ACC112 (cell line): ENCODE data around the gene GPX4.

Experiments
- H2AFZ ChIP-seq: fragments of 200-600 bp; sonication (generic); one replicate; pipeline ENCODE4 v1.6.0; 2017; ENCODE audit warnings: antibody characterized with exemption, low read length; ENCODE audit not compliant: unreplicated experiment
- H3K27ac ChIP-seq: fragments of 200-600 bp; sonication (generic); 2 replicates; pipeline ENCODE4 v1.5.1; 2014; ENCODE audit warnings: low read depth, mild to moderate bottlenecking, antibody characterized with exemption, low read length, moderate library complexity
- H3K27me3 ChIP-seq: fragments of 200-600 bp; sonication (generic); 2 replicates; pipeline ENCODE4 v1.6.1; 2014; ENCODE audit warnings: mild to moderate bottlenecking, antibody characterized with exemption, low read length, moderate library complexity, mixed read lengths; ENCODE audit not compliant: insufficient read depth
- H3K36me3 ChIP-seq: fragments of 200-600 bp; sonication (generic); 2 replicates; pipeline ENCODE4 v1.6.1; 2016; ENCODE audit warnings: mild to moderate bottlenecking, antibody characterized with exemption, low read length, moderate library complexity, mixed read lengths; ENCODE audit not compliant: insufficient read depth
- H3K4me1 ChIP-seq: fragments of 200-600 bp; sonication (generic); one replicate; pipeline ENCODE4 v1.6.1; 2016; ENCODE audit warnings: low read length, mixed read lengths; ENCODE audit not compliant: insufficient read depth, unreplicated experiment, control insufficient read depth
- H3K4me3 ChIP-seq: fragments of 200-600 bp; sonication (generic); 2 replicates; pipeline ENCODE4 v1.5.1; 2014; ENCODE audit warnings: mild to moderate bottlenecking, low read depth, low read length
- H3K79me2 ChIP-seq: fragments of 200-600 bp; sonication (generic); one replicate; pipeline ENCODE4 v1.6.0; 2016; ENCODE audit warnings: low read length; ENCODE audit not compliant: control insufficient read depth, unreplicated experiment, insufficient read depth

GPX4 gene

GRCh38 chr19:1138121-1138520, 34.3 kb downstream of the GPX4 start:
- H3K4me1 ChIP-seq, result no peaks in the 10 kb centered on the region
- H3K4me3 ChIP-seq, result no peak overlapping the region
- no peak overlapping the region for H3K27ac ChIP-seq
- peaks cover 7% of the 10 kb centered on the region for H3K79me2 ChIP-seq
- H3K27me3 ChIP-seq, result no peaks in the 10 kb centered on the region
- H3K36me3 ChIP-seq, result peaks cover 20% of the 10 kb centered on the region; the same call in 1 of the 2 replicates
- H2AFZ ChIP-seq, result no peak overlapping the region

GRCh38 chr19:1139126-1139525, 35.3 kb downstream of the GPX4 start:
- H3K27me3 ChIP-seq, result no peaks in the 10 kb centered on the region
- no peak overlapping the region for H3K27ac ChIP-seq
- no peak overlapping the region for H2AFZ ChIP-seq

GRCh38 chr19:1140272-1141027, 36.7 kb downstream of the GPX4 start:
- Histone ChIP-seq H3K36me3 (peaks cover 13% of the 10 kb centered on the region; the same call in 1 of the 2 replicates), H3K4me1 (no peaks in the 10 kb centered on the region), H3K79me2 (no peaks in the 10 kb centered on the region), H3K27me3 (no peaks in the 10 kb centered on the region), H3K27ac (no peak overlapping the region), H3K4me3 (no peak overlapping the region), H2AFZ (no peak overlapping the region)

More at GRCh38 chr19:1139126-1139525, 35.3 kb downstream of the GPX4 start:
- H3K4me1 ChIP-seq, result no peaks in the 10 kb centered on the region
- no peaks in the 10 kb centered on the region for H3K79me2 ChIP-seq
- H3K4me3 ChIP-seq, result no peak overlapping the region
- H3K36me3 ChIP-seq, result peaks cover 14% of the 10 kb centered on the region; the same call in 1 of the 2 replicates

GRCh38 chr19:1141944-1142343, 38.1 kb downstream of the GPX4 start:
- Histone ChIP-seq H2AFZ (no peak overlapping the region), H3K4me3 (no peak overlapping the region), H3K27ac (no peak overlapping the region), H3K36me3 (peaks cover 16% of the 10 kb centered on the region; the same call in 1 of the 2 replicates), H3K27me3 (no peaks in the 10 kb centered on the region), H3K4me1 (no peaks in the 10 kb centered on the region), H3K79me2 (no peaks in the 10 kb centered on the region)

GRCh38 chr19:1143828-1144399, 40.1 kb downstream of the GPX4 start:
- no peaks in the 10 kb centered on the region for H3K27me3 ChIP-seq
- H3K4me3 ChIP-seq, result no peak overlapping the region
- no peaks in the 10 kb centered on the region for H3K4me1 ChIP-seq
- H2AFZ ChIP-seq, result no peak overlapping the region
- H3K36me3 ChIP-seq, result peaks cover 16% of the 10 kb centered on the region; the same call in 1 of the 2 replicates
- no peaks in the 10 kb centered on the region for H3K79me2 ChIP-seq
- no peak overlapping the region for H3K27ac ChIP-seq

- H3K36me3 ChIP-seq, result peaks cover 16% of the 10 kb centered on the region; the same call in 1 of the 2 replicates
- H3K27ac ChIP-seq, result no peak overlapping the region
- H2AFZ ChIP-seq, result no peak overlapping the region
- H3K4me3 ChIP-seq, result no peak overlapping the region
- no peaks in the 10 kb centered on the region for H3K27me3 ChIP-seq
- H3K79me2 ChIP-seq, result no peaks in the 10 kb centered on the region
- no peaks in the 10 kb centered on the region for H3K4me1 ChIP-seq
Measured at GRCh38 chr19:1144741-1145140, 40.9 kb downstream of the GPX4 start.

GRCh38 chr19:1145635-1146411, 42.0 kb downstream of the GPX4 start:
- Histone ChIP-seq H3K27ac (no peak overlapping the region), H3K27me3 (no peaks in the 10 kb centered on the region), H3K4me1 (no peaks in the 10 kb centered on the region), H2AFZ (no peak overlapping the region), H3K36me3 (peaks cover 16% of the 10 kb centered on the region; the same call in 1 of the 2 replicates), H3K4me3 (no peak overlapping the region), H3K79me2 (peaks cover 8% of the 10 kb centered on the region)

GRCh38 chr19:1146412-1146699, 42.6 kb downstream of the GPX4 start:
- H2AFZ ChIP-seq, result no peak overlapping the region
- no peaks in the 10 kb centered on the region for H3K4me1 ChIP-seq
- no peaks in the 10 kb centered on the region for H3K27me3 ChIP-seq
- peaks cover 12% of the 10 kb centered on the region for H3K79me2 ChIP-seq
- peaks cover 16% of the 10 kb centered on the region; the same call in 1 of the 2 replicates for H3K36me3 ChIP-seq
- no peak overlapping the region for H3K4me3 ChIP-seq
- H3K27ac ChIP-seq, result no peak overlapping the region

GRCh38 chr19:1146858-1147780, 43.3 kb downstream of the GPX4 start:
- peaks cover 18% of the 10 kb centered on the region; the same call in 1 of the 2 replicates for H3K36me3 ChIP-seq
- H2AFZ ChIP-seq, result no peak overlapping the region
- peaks cover 16% of the 10 kb centered on the region for H3K79me2 ChIP-seq
- no peak overlapping the region for H3K4me3 ChIP-seq
- no peaks in the 10 kb centered on the region for H3K27me3 ChIP-seq
- no peak overlapping the region for H3K27ac ChIP-seq
- no peaks in the 10 kb centered on the region for H3K4me1 ChIP-seq

- no peak overlapping the region for H3K27ac ChIP-seq
- H2AFZ ChIP-seq, result no peak overlapping the region
Measured at GRCh38 chr19:1147934-1148549, 44.2 kb downstream of the GPX4 start.

More at GRCh38 chr19:1147934-1148549, 44.2 kb downstream of the GPX4 start:
- no peaks in the 10 kb centered on the region for H3K4me1 ChIP-seq
- peaks cover 16% of the 10 kb centered on the region; the same call in 1 of the 2 replicates for H3K36me3 ChIP-seq
- no peaks in the 10 kb centered on the region for H3K27me3 ChIP-seq
- H3K4me3 ChIP-seq, result no peak overlapping the region
- H3K79me2 ChIP-seq, result peaks cover 23% of the 10 kb centered on the region
